ENCODE data around the gene NCOA1.
"Not testable (repeated sequence)": the region's sequence is repeated elsewhere in the genome, so short reads cannot be mapped to it uniquely, and the experiment has no call there.

NCOA1 gene

DNA sequence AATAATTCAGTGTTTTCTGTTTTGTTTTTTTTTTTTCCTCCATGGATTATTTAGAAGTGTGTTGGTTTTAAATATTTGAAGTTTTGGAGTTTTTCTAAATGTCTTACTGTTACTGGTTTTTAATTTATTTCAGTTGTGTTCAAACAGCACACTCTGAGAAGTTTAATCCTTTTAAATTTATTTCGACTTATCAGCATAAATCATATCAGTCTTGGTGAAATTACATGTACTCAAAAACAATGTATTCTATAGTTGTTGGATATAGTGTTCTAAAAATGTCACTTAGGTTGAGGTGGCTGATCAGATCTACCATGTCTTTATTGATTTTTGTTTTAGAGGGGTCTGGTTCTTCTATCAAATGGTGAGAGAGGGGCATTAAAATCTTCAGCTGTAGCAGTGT, 134.7 kb downstream of the NCOA1 start:
- no peak for DNase-seq (ENCODE audit: low read depth, low spot score)

DNA sequence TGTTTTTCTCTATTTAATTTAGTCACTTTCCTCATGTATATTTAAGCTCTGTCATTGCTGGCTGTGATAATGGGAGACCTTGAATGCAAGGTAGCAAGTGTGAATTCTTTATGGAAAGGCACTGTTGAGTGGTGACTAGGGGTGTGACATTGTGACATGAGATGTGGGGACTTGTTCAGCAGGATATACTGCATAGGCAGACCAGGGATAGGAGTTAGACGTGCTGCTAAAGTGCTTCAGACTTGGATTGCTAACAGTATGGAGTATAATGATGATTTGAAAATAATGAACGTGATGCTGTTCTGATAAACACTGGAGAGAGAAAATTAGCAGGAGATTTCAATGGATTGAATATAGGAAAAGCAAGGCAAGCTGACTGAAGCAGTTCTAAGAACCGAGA, 135.1 kb downstream of the NCOA1 start:
- no peak for DNase-seq (ENCODE audit: low read depth, low spot score)

DNA sequence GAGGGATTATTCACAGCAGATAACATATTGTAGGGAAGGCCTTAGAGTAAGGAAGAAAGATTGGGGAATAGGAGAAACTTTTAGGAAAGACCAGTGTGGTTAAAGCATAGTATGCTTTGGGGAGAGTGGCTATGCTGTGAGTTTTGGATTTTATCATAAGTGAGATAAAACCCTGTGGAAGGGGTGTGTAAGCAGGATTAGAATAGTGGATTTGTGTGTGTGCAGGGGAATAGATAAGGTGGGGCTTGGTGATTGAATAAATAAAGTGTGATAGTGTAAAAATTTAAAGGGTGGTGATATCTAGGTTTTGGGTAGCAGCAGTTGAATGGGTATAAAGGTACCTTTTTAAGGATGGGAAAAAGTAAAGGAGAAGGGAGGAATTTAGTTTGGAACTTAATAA, 137.7 kb downstream of the NCOA1 start:
- DNase-seq (ENCODE audit: low read depth, low spot score) = no peak

- DNase-seq (ENCODE audit: low read depth, low spot score) = no peak
These were observed 141.1 kb downstream of the NCOA1 start for GRCh38 chr2:24632172-24632571.

- no peak for DNase-seq (ENCODE audit: low read depth, low spot score)
These were observed 144.1 kb downstream of the NCOA1 start for GRCh38 chr2:24635181-24635580.

DNA sequence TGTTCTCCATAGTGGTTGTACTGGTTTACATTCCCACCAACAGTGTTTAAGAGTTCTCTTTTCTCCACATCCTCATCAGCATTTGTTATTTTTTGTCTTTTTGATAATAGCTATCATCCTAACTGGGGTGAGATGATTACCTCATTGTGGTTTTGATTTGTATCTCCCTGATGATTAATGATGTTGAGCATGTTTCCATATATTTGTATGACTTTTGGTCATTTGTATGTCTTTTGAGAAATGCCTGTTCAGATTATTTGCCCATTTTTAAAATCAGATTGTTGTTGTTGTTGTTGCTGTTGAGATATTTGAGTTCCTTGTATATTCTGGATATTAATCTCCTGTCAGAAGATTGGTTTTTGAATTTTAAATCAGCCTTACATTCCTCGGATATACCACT, 147.5 kb downstream of the NCOA1 start:
- DNase-seq (ENCODE audit: low read depth, low spot score) = no peak

- no peak for DNase-seq (ENCODE audit: low read depth, low spot score)
These were observed 151.3 kb downstream of the NCOA1 start for GRCh38 chr2:24642351-24642750.

GRCh38 chr2:24643051-24643450, 152.0 kb downstream of the NCOA1 start:
- no peak for DNase-seq (ENCODE audit: low read depth, low spot score)

- DNase-seq (ENCODE audit: low read depth, low spot score) = no peak
These were observed 153.0 kb downstream of the NCOA1 start for GRCh38 chr2:24644032-24644431.

GRCh38 chr2:24650997-24651642, 160.1 kb downstream of the NCOA1 start:
- no peak for DNase-seq (ENCODE audit: low read depth, low spot score)

DNA sequence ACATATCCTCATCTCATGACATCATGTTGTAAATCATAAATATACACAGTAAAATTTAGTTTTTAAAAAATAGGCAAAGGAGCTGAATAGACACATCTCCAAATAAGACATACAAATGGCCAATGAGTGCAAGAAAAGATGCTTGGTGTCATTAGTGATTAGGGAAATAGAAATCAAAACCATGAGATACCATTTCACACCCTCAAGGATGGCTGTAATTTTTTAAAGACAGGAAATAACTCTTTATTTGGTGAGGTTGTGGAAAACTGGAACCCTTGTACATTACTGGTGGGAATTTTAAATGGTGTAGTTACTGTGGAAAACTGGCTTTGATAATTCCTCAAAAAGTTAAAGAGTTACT, 160.6 kb downstream of the NCOA1 start:
- DNase-seq (ENCODE audit: low read depth, low spot score) = no peak

- no peak for DNase-seq (ENCODE audit: low read depth, low spot score)
These were observed 161.5 kb downstream of the NCOA1 start for GRCh38 chr2:24652265-24653182.

GRCh38 chr2:24657818-24658217, 166.8 kb downstream of the NCOA1 start:
- no peak for DNase-seq (ENCODE audit: low read depth, low spot score)

DNA sequence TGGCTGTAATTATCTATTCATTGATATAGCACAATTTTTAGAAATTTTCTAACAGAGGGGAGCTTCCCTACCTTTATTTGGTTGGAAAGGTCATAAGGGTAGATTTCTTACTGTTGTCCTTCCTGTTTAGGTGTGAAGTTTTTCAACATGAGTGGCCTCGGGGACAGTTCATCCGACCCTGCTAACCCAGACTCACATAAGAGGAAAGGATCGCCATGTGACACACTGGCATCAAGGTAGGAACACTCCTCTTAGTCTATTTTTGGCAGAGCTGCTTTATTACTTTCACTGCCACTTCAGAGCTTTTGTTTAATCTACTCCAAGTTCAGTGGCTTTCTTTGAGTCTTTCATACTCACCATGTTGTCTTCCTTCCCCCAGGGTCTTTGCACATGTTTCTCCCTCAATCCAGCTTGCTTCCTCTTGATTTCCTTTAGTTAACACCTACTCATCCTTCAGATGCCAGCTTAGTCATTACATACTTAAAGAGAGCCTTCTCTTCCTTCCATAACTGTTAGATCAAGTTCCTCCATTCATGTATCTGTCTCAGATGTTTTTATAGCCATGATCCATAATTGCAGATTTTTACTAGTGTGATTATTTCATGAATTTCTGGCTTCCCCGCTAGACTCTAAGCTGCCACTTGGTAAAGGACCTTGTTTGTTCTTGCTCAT, 167.6 kb downstream of the NCOA1 start:
- no peak for DNase-seq (ENCODE audit: low read depth, low spot score)

GRCh38 chr2:24659862-24660261, 168.8 kb downstream of the NCOA1 start:
- DNase-seq (ENCODE audit: low read depth, low spot score) = no peak

GRCh38 chr2:24667542-24667941, 176.5 kb downstream of the NCOA1 start:
- no peak for DNase-seq (ENCODE audit: low read depth, low spot score)

- no peak for DNase-seq (ENCODE audit: low read depth, low spot score)
These were observed 180.2 kb downstream of the NCOA1 start for GRCh38 chr2:24671230-24671629.

GRCh38 chr2:24672589-24672988, 181.5 kb downstream of the NCOA1 start:
- no peak for DNase-seq (ENCODE audit: low read depth, low spot score)

DNA sequence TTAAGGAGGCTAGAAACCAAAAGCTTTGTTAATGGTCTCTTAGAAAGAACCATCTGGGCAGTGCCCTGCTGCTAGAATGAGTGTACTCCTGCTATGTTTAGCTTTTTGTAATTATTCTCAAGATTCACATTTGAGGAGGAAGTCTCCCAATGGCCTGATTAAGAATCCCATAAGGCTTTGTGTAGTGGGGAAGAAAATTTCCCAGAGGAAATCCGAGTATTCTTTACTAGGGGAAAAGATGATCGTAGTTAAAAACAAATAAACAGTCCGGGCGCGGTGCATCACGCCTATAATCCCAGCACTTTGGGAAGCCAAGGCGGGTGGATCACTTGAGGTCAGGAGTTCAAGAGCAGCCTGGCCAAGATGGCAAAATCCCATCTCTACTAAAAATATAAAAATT, 184.3 kb downstream of the NCOA1 start:
- no peak for DNase-seq (ENCODE audit: low read depth, low spot score)

- DNase-seq (ENCODE audit: low read depth, low spot score) = no peak
These were observed 185.4 kb downstream of the NCOA1 start for GRCh38 chr2:24676493-24676892.

- not testable (repeated sequence) for DNase-seq (ENCODE audit: low read depth, low spot score)
These were observed 187.0 kb downstream of the NCOA1 start for GRCh38 chr2:24678066-24678465.

DNA sequence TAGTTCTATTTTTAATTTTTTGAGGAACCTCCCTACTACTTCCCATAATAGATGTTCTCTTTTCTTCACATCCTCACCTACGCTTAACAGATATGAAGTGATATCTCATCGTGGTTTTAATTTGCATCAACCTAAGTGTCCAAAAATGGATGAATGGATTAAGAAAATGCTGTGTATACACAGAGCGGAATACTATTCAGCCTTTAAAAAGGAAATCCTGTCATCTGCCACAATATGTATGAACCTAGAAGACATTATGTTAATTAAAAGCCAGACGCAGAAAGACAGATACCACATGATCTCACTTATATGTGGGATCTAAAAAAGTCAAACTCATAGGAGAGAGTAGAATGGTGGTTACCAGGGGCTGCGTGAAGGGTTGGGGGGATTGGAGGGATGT, 189.1 kb downstream of the NCOA1 start:
- no peak for DNase-seq (ENCODE audit: low read depth, low spot score)

- no peak for DNase-seq (ENCODE audit: low read depth, low spot score)
These were observed 191.2 kb downstream of the NCOA1 start for GRCh38 chr2:24682304-24682703.

Data from ELF-1 (cell line).